T47D (cell line): ENCODE results near the gene SH2B3.

Source experiments
- DNase-seq, 2 experiments: peaks; one replicate each; pipeline versions ENCODE4 v3.0.0 to v3.0.0-alpha.2; 2011 to 2012; ENCODE audit warnings: low read depth in 1 of 2, low spot score in 1 of 2
- JUND ChIP-seq: IDR thresholded peaks from 2 replicates; pipeline ENCODE4 v1.6.1; 2012; ENCODE audit warnings: low read depth
- in situ Hi-C: cut with HindIII; loops from 2 replicates; pipeline ENCODE4 v1.10.0; 2016; ENCODE audit warnings: low sequenced_read_pairs, low pct_unique_long_range_greater_than_20kb

SH2B3 gene

GRCh38 chr12:111417290-111417689 is 11.6 kb downstream of the SH2B3 start:
- no peak for TF ChIP-seq JUND
- in situ Hi-C loops = no loop called here
- DNase-seq = no peak

GRCh38 chr12:111417784-111418593 is 12.3 kb downstream of the SH2B3 start:
- in situ Hi-C loops = no loop called here
- no peak for TF ChIP-seq JUND
- no peak for DNase-seq

- TF ChIP-seq JUND = no peak
- in situ Hi-C loops = no loop called here
- DNase-seq = no peak
These were observed 12.8 kb downstream of the SH2B3 start for GRCh38 chr12:111418594-111418880.

- in situ Hi-C loops = no loop called here
- no peak for DNase-seq
- no peak for TF ChIP-seq JUND
These were observed 14.1 kb downstream of the SH2B3 start for GRCh38 chr12:111419784-111420183.

GRCh38 chr12:111420494-111420893 is 14.8 kb downstream of the SH2B3 start:
- DNase-seq = no peak
- TF ChIP-seq JUND = no peak
- in situ Hi-C loops = no loop called here

- in situ Hi-C loops = no loop called here
- TF ChIP-seq JUND = no peak
These were observed 18.6 kb downstream of the SH2B3 start for GRCh38 chr12:111424189-111424792.

GRCh38 chr12:111424793-111425251 is 19.1 kb downstream of the SH2B3 start:
- DNase-seq = no peak
- no peak for TF ChIP-seq JUND
- in situ Hi-C loops = no loop called here

More at GRCh38 chr12:111424189-111424792, 18.6 kb downstream of the SH2B3 start:
- no peak for DNase-seq

GRCh38 chr12:111425655-111426054 is 19.9 kb downstream of the SH2B3 start:
- in situ Hi-C loops = no loop called here
- no peak for DNase-seq
- no peak for TF ChIP-seq JUND

- no peak for DNase-seq
- in situ Hi-C loops = no loop called here
- TF ChIP-seq JUND = no peak
These were observed 20.8 kb downstream of the SH2B3 start for GRCh38 chr12:111426344-111427185.

GRCh38 chr12:111427417-111428074 is 21.8 kb downstream of the SH2B3 start:
- in situ Hi-C loops = no loop called here
- TF ChIP-seq JUND = no peak
- DNase-seq = no peak

- in situ Hi-C loops = no loop called here
- DNase-seq = no peak
- TF ChIP-seq JUND = no peak
These were observed 22.5 kb downstream of the SH2B3 start for GRCh38 chr12:111428081-111428727.

- in situ Hi-C loops = no loop called here
- no peak for TF ChIP-seq JUND
- DNase-seq = no peak
These were observed 23.0 kb downstream of the SH2B3 start for GRCh38 chr12:111428728-111429175.
